Kidney epithelial cell (primary cell): ENCODE results near the gene LARGE2. TPM values are rescaled to one million over a fixed set of nuclear protein-coding genes. Genes with fewer than 3 reads are reported as not detected.

ENCODE experiments used
- DNase-seq: peaks from one replicate; pipeline ENCODE4 v3.0.0-alpha.2; 2010; ENCODE audit warnings: low read depth
- H3K27me3 ChIP-seq: 2 replicates; pipeline ENCODE4 v1.6.0; 2011; ENCODE audit warnings: low read length; ENCODE audit not compliant: control insufficient read depth, insufficient read depth
- H3K36me3 ChIP-seq: 2 replicates; pipeline ENCODE4 v1.5.1; 2011; ENCODE audit warnings: low read length; ENCODE audit not compliant: control insufficient read depth, insufficient read depth
- H3K4me3 ChIP-seq: 2 replicates; pipeline ENCODE4 v1.5.1; 2011; ENCODE audit warnings: low read depth, mild to moderate bottlenecking, control low read depth, low read length
- total RNA-seq: library from RNA; depleted of rRNA; stranded (reverse); fragments of >200 nt; gene quantifications from 2 replicates; pipeline ENCODE4 v1.2.3, GENCODE V29; 2015
- TF ChIP-seq, protein P1 (sequence below): IDR thresholded peaks from 2 replicates; pipeline ENCODE4 v1.5.1; 2011; ENCODE audit warnings: mild to moderate bottlenecking, moderate library complexity, low read length, control low read depth, inconsistent platforms; ENCODE audit not compliant: insufficient read depth, poor library complexity, severe bottlenecking

The LARGE2 gene
- total RNA-seq, 1 donor from 2014 or later, result 10.9 TPM

DNA sequence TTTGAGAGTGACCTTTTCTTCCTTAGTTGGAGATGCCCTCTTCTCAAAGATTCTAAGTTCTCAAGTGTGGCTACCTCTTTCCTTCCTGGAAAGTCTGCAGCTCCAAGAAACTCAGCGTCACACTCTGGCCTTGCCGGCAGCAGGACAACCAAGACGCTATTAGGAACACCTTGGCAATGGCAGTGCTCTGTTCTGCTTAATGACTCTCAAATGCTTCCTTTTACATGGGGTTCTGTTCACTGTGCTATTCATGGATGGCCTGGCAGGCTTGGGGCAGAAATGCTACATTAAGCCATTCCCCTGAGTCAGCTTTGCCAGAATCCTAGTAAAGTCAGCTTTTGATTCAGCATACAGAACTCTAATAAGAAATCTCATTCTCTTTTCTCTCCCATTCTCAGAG, 25.9 kb downstream of the LARGE2 start:
- TF ChIP-seq, protein P1, sequence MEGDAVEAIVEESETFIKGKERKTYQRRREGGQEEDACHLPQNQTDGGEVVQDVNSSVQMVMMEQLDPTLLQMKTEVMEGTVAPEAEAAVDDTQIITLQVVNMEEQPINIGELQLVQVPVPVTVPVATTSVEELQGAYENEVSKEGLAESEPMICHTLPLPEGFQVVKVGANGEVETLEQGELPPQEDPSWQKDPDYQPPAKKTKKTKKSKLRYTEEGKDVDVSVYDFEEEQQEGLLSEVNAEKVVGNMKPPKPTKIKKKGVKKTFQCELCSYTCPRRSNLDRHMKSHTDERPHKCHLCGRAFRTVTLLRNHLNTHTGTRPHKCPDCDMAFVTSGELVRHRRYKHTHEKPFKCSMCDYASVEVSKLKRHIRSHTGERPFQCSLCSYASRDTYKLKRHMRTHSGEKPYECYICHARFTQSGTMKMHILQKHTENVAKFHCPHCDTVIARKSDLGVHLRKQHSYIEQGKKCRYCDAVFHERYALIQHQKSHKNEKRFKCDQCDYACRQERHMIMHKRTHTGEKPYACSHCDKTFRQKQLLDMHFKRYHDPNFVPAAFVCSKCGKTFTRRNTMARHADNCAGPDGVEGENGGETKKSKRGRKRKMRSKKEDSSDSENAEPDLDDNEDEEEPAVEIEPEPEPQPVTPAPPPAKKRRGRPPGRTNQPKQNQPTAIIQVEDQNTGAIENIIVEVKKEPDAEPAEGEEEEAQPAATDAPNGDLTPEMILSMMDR, result no peak
- H3K36me3 ChIP-seq, result no peaks in the 10 kb centered on the region
- H3K27me3 ChIP-seq, result no peaks in the 10 kb centered on the region
- H3K4me3 ChIP-seq, result no peak overlapping the region
- no peak for DNase-seq

- TF ChIP-seq, protein P1, result no peak
- no peak for DNase-seq
- no peaks in the 10 kb centered on the region for H3K36me3 ChIP-seq
Measured at GRCh38 chr11:45949992-45950407, 27.5 kb downstream of the LARGE2 start.

GRCh38 chr11:45959851-45960250, 37.4 kb downstream of the LARGE2 start:
- no peak for DNase-seq
- Histone ChIP-seq H3K27me3 (no peaks in the 10 kb centered on the region), H3K36me3 (no peaks in the 10 kb centered on the region), H3K4me3 (no peak overlapping the region)
- TF ChIP-seq, protein P1, result no peak

More at GRCh38 chr11:45949992-45950407, 27.5 kb downstream of the LARGE2 start:
- no peaks in the 10 kb centered on the region for H3K27me3 ChIP-seq
- H3K4me3 ChIP-seq, result no peak overlapping the region

GRCh38 chr11:45960387-45961095, 38.1 kb downstream of the LARGE2 start:
- H3K4me3 ChIP-seq, result no peak overlapping the region
- TF ChIP-seq, protein P1, result no peak

GRCh38 chr11:45961751-45962240, 39.3 kb downstream of the LARGE2 start:
- no peaks in the 10 kb centered on the region for H3K27me3 ChIP-seq
- H3K36me3 ChIP-seq, result no peaks in the 10 kb centered on the region
- DNase-seq, result no peak
- TF ChIP-seq, protein P1, result no peak
- no peak overlapping the region for H3K4me3 ChIP-seq

More at GRCh38 chr11:45960387-45961095, 38.1 kb downstream of the LARGE2 start:
- Histone ChIP-seq H3K27me3 (no peaks in the 10 kb centered on the region), H3K36me3 (no peaks in the 10 kb centered on the region)
- DNase-seq, result no peak
